HG03280 (cell line): ENCODE results near the gene ANKS1A.

Source experiments
- ATAC-seq: cut with Tn5 transposase; IDR thresholded peaks from one replicate; pipeline ENCODE4 v1.9.1; 2021; ENCODE audit warnings: mild to moderate bottlenecking, moderate library complexity; ENCODE audit not compliant: unreplicated experiment

The ANKS1A gene

GRCh38 chr6:35063701-35064280 lies 174.7 kb downstream of the ANKS1A start:
- ATAC-seq, result no peak

- ATAC-seq, result no peak
Measured at GRCh38 chr6:35064290-35064689, 175.2 kb downstream of the ANKS1A start.

GRCh38 chr6:35064757-35065440 lies 175.8 kb downstream of the ANKS1A start:
- no peak for ATAC-seq

- ATAC-seq, result no peak
Measured at GRCh38 chr6:35065441-35065800, 176.4 kb downstream of the ANKS1A start.

GRCh38 chr6:35065870-35066269 lies 176.8 kb downstream of the ANKS1A start:
- no peak for ATAC-seq

- ATAC-seq, result no peak
Measured at GRCh38 chr6:35067234-35067633, 178.2 kb downstream of the ANKS1A start.

- ATAC-seq, result no peak
Measured at GRCh38 chr6:35068206-35068605, 179.2 kb downstream of the ANKS1A start.

- no peak for ATAC-seq
Measured at GRCh38 chr6:35068644-35069043, 179.6 kb downstream of the ANKS1A start.

- no peak for ATAC-seq
Measured at GRCh38 chr6:35069262-35069661, 180.2 kb downstream of the ANKS1A start.

GRCh38 chr6:35070111-35070510 lies 181.1 kb downstream of the ANKS1A start:
- ATAC-seq, result no peak

GRCh38 chr6:35071347-35071994 lies 182.4 kb downstream of the ANKS1A start:
- no peak for ATAC-seq

GRCh38 chr6:35072051-35072697 lies 183.1 kb downstream of the ANKS1A start:
- no peak for ATAC-seq

GRCh38 chr6:35072698-35073055 lies 183.6 kb downstream of the ANKS1A start:
- ATAC-seq, result no peak

- no peak for ATAC-seq
Measured at GRCh38 chr6:35073211-35073610, 184.2 kb downstream of the ANKS1A start.

GRCh38 chr6:35073766-35074471 lies 184.9 kb downstream of the ANKS1A start:
- ATAC-seq, result no peak

GRCh38 chr6:35076997-35077712 lies 188.1 kb downstream of the ANKS1A start:
- ATAC-seq, result no peak

- ATAC-seq, result no peak
Measured at GRCh38 chr6:35077713-35078105, 188.7 kb downstream of the ANKS1A start.

GRCh38 chr6:35078226-35078850 lies 189.3 kb downstream of the ANKS1A start:
- ATAC-seq, result no peak

- ATAC-seq, result no peak
Measured at GRCh38 chr6:35078896-35079295, 189.8 kb downstream of the ANKS1A start.

GRCh38 chr6:35079311-35080000 lies 190.4 kb downstream of the ANKS1A start:
- no peak for ATAC-seq
